ENCODE data around the gene METTL26.
A peak's percentile ranks its signal among the peaks of the same experiment; 100 is the strongest.

The METTL26 gene

DNA sequence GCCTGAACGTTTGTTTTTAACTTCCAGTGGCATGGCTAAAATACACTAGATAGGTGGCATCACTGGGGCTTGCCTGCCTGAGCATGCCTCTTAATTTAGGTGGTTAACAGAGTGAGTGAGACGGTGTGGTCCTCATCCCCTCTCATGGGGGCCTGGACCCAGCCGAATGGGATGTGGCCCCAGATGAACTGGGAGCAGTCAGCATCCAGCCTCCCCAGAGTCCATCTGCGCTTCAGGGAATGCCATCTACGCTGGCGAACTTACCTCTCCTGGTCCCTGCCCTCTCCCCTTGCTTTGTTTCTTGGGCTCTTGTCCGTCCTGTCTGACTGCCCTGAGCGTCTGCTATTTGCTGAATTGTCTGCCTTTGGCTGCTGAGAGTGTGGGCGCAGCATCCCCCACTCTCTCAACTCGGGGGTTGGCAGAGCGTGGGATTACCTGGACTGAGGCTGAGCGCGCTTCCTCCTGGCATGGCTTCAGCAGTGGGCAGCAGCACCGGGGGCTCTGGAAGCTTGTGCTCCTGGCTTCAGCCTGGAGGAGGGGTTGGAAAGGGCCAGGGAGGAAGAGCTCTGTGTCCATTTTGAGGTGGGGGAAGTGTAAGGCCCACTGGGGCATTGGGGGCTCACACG lies 44.1 kb downstream of the METTL26 start:
- peak overlapping the region in 2 of 3 experiments; percentile 63 to 65 for H3K27ac Mint-ChIP-seq
- H3K4me3 Mint-ChIP-seq = peak overlapping the region; percentile 90 to 92 (median 90)
- TF ChIP-seq, protein P1, sequence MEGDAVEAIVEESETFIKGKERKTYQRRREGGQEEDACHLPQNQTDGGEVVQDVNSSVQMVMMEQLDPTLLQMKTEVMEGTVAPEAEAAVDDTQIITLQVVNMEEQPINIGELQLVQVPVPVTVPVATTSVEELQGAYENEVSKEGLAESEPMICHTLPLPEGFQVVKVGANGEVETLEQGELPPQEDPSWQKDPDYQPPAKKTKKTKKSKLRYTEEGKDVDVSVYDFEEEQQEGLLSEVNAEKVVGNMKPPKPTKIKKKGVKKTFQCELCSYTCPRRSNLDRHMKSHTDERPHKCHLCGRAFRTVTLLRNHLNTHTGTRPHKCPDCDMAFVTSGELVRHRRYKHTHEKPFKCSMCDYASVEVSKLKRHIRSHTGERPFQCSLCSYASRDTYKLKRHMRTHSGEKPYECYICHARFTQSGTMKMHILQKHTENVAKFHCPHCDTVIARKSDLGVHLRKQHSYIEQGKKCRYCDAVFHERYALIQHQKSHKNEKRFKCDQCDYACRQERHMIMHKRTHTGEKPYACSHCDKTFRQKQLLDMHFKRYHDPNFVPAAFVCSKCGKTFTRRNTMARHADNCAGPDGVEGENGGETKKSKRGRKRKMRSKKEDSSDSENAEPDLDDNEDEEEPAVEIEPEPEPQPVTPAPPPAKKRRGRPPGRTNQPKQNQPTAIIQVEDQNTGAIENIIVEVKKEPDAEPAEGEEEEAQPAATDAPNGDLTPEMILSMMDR (IDR thresholded peaks at IDR 0.05; ENCODE audit: unreplicated experiment in 3 of 3) = no peak
- H3K9me3 Mint-ChIP-seq = no peaks in the 10 kb centered on the region
- peaks cover 34% of the 10 kb centered on the region for H3K4me1 Mint-ChIP-seq
- peaks cover 4% of the 10 kb centered on the region for H3K27me3 Mint-ChIP-seq (ENCODE audit: low read depth)
- peaks cover 19% of the 10 kb centered on the region for H3K36me3 Mint-ChIP-seq (ENCODE audit: low read depth)

DNA sequence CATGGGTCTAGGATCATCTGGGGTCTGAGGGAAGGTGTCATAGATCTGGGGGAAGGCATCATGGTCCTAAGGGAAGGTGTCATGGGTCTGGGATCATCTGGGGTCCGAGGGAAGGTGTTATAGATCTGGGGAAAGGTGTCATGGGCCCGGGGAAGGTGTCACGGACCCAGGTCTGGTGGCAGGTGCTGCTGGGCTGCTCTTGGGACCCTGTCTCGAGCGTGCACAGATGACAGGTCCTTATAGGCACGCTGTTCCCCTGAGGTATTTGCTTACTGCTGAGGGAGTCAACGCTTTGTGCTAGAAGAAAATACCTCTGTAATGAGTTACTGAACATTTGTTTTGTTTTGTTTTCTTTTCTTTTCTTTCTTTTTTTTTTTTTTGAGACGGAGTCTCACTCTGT lies 44.9 kb downstream of the METTL26 start:
- H3K27ac Mint-ChIP-seq = peak overlapping the region; percentile 53 to 91 (median 74)

DNA sequence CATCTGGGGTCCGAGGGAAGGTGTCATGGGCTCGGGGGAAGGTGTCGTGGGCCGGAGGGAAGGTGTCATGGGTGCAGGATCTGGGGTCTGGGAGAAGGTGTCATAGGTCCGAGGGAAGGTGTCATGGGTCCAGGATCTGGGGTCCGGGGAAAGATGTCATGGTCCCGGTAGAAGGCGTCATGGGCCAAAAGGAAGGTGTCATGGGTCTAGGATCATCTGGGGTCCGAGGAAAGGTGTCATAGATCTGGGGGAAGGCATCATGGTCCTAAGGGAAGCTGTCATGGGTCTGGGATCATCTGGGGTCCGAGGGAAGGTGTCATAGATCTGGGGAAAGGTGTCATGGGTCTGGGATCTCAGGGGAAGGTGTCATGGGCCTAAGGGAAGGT lies 45.3 kb downstream of the METTL26 start:
- TF ChIP-seq, protein P1 (IDR thresholded peaks at IDR 0.05; ENCODE audit: unreplicated experiment in 3 of 3) = no peak
- H3K4me1 Mint-ChIP-seq = peaks cover 41% of the 10 kb centered on the region
- H3K27me3 Mint-ChIP-seq (ENCODE audit: low read depth) = peaks cover 6% of the 10 kb centered on the region
- H3K4me3 Mint-ChIP-seq = peak overlapping the region; percentile 90 to 92 (median 90)
- H3K36me3 Mint-ChIP-seq (ENCODE audit: low read depth) = peaks cover 7% of the 10 kb centered on the region
- H3K9me3 Mint-ChIP-seq = no peaks in the 10 kb centered on the region
- peak overlapping the region; percentile 53 to 91 (median 74) for H3K27ac Mint-ChIP-seq

More for the DNA sequence above, 44.9 kb downstream of the METTL26 start:
- no peaks in the 10 kb centered on the region for H3K9me3 Mint-ChIP-seq
- TF ChIP-seq, protein P1 (IDR thresholded peaks at IDR 0.05; ENCODE audit: unreplicated experiment in 3 of 3) = no peak
- peak overlapping the region; percentile 90 to 92 (median 90) for H3K4me3 Mint-ChIP-seq
- H3K4me1 Mint-ChIP-seq = peaks cover 39% of the 10 kb centered on the region
- H3K27me3 Mint-ChIP-seq (ENCODE audit: low read depth) = peaks cover 4% of the 10 kb centered on the region
- peaks cover 11% of the 10 kb centered on the region for H3K36me3 Mint-ChIP-seq (ENCODE audit: low read depth)

DNA sequence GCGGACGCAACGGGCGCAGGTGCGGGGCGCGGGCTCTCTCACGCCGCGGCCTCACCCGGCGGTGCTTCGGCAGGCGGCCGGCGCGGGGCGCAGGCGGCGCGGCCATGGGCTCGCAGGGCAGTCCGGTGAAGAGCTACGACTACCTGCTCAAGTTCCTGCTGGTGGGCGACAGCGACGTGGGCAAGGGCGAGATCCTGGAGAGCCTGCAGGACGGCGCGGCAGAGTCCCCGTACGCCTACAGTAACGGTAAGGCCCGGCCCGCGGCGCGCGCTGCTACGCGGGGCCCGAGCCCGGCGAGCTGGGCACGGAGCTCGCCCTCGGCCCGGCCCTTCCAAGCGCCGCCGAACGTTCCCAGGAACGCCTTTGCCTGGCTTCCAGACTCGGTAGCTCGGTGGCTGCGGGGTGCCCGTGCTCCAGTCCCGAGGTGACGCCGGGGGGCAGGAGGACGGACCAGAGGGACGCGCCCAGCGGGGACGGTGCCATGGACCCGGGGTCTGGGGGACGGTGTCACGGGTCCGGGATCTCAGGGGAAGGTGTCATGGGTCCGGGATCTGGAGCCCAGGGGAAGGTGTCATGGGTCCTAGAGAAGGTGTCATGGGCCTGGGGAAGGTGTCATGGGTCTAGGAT lies 45.8 kb downstream of the METTL26 start:
- Mint-ChIP-seq H3K27me3 (ENCODE audit: low read depth) (peaks cover 8% of the 10 kb centered on the region), H3K4me3 (peak overlapping the region; percentile 90 to 92 (median 90)), H3K4me1 (peaks cover 44% of the 10 kb centered on the region), H3K27ac (peak overlapping the region; percentile 53 to 91 (median 74)), H3K9me3 (no peaks in the 10 kb centered on the region), H3K36me3 (ENCODE audit: low read depth) (peaks cover 7% of the 10 kb centered on the region)
- TF ChIP-seq, protein P1 (IDR thresholded peaks at IDR 0.05; ENCODE audit: unreplicated experiment in 3 of 3) = no peak

DNA sequence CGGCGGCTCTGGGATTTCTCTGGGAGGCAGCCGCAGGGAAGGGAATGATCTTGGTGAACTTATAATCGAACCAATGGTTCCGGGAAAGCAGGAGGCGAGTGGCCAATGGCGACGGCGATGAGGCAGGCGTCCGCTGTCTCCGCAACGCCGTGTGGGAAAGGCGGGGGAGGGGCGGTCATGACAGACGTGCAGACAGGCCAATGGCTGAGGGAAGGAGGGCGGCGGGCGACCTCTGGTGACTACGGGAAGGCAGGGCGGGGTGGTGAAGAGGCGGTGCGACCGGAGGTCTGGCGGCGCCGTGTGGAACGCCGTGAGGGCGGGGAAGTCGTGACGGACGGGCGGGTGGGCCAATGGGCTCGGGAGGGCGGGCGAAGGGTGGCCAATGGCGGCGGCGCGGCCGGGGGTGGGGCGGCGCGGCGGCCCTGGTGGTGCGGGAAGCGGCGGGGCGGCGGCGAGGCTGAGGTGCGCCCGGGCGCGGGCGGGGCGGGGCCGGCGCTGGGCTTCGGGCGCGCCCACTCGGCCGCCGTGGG lies 46.4 kb downstream of the METTL26 start, which contains the start of gene RAB40C:
Gene RAB40C (plus strand): TSS at position 409 of the 530 bp plus-strand sequence. CDS start 226 bp downstream, outside the sequence.
- peak within 1 kb of the TSS; percentile 98 to 100 (median 99) for H3K27ac Mint-ChIP-seq
- peak within 1 kb of the TSS; percentile 98 to 99 (median 99) for H3K4me3 Mint-ChIP-seq
- H3K36me3 Mint-ChIP-seq (ENCODE audit: low read depth) = peaks cover 7% of the 10 kb centered on the region
- H3K27me3 Mint-ChIP-seq (ENCODE audit: low read depth) = peaks cover 8% of the 10 kb centered on the region
- TF ChIP-seq, protein P1 (IDR thresholded peaks at IDR 0.05; ENCODE audit: unreplicated experiment in 3 of 3) = no peak
- H3K9me3 Mint-ChIP-seq = no peaks in the 10 kb centered on the region
- H3K4me1 Mint-ChIP-seq = peaks cover 44% of the 10 kb centered on the region

All from nephron (organoid).